Kidney epithelial cell (primary cell): Measurements from ENCODE around the gene LCA5. TPM values are rescaled to one million over a fixed set of nuclear protein-coding genes. Genes with fewer than 3 reads are reported as not detected.

ENCODE experiments used
- DNase-seq: peaks from one replicate; pipeline ENCODE4 v3.0.0-alpha.2; 2010; ENCODE audit warnings: low read depth
- H3K27me3 ChIP-seq: 2 replicates; pipeline ENCODE4 v1.6.0; 2011; ENCODE audit warnings: low read length; ENCODE audit not compliant: control insufficient read depth, insufficient read depth
- H3K36me3 ChIP-seq: 2 replicates; pipeline ENCODE4 v1.5.1; 2011; ENCODE audit warnings: low read length; ENCODE audit not compliant: control insufficient read depth, insufficient read depth
- H3K4me3 ChIP-seq: 2 replicates; pipeline ENCODE4 v1.5.1; 2011; ENCODE audit warnings: low read depth, mild to moderate bottlenecking, control low read depth, low read length
- total RNA-seq: library from RNA; depleted of rRNA; stranded (reverse); fragments of >200 nt; gene quantifications from 2 replicates; pipeline ENCODE4 v1.2.3, GENCODE V29; 2015
- TF ChIP-seq, protein P1 (sequence below): IDR thresholded peaks from 2 replicates; pipeline ENCODE4 v1.5.1; 2011; ENCODE audit warnings: mild to moderate bottlenecking, moderate library complexity, low read length, control low read depth, inconsistent platforms; ENCODE audit not compliant: insufficient read depth, poor library complexity, severe bottlenecking

LCA5 gene
- total RNA-seq, 1 donor from 2014 or later, result 7.0 TPM

DNA sequence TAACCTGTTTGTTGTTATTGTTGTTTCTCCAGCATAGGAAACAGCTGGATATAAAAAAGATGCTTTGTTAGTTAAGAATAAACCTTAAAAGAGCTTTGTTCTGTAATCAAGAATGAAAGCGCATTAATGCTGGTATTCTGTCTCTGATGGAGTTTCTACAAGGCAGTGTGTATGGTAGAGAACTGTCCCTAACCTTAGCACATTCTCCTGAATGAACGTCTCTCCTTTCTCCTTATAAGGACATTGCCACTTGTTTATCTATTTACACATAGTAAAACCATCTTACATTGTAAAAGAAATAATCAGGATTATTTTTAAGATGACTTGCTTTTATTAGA is 33.8 kb upstream of the LCA5 start:
- DNase-seq, result no peak
- Histone ChIP-seq H3K27me3 (no peaks in the 10 kb centered on the region), H3K36me3 (no peaks in the 10 kb centered on the region), H3K4me3 (no peak overlapping the region)
- TF ChIP-seq, protein P1, sequence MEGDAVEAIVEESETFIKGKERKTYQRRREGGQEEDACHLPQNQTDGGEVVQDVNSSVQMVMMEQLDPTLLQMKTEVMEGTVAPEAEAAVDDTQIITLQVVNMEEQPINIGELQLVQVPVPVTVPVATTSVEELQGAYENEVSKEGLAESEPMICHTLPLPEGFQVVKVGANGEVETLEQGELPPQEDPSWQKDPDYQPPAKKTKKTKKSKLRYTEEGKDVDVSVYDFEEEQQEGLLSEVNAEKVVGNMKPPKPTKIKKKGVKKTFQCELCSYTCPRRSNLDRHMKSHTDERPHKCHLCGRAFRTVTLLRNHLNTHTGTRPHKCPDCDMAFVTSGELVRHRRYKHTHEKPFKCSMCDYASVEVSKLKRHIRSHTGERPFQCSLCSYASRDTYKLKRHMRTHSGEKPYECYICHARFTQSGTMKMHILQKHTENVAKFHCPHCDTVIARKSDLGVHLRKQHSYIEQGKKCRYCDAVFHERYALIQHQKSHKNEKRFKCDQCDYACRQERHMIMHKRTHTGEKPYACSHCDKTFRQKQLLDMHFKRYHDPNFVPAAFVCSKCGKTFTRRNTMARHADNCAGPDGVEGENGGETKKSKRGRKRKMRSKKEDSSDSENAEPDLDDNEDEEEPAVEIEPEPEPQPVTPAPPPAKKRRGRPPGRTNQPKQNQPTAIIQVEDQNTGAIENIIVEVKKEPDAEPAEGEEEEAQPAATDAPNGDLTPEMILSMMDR, result no peak

DNA sequence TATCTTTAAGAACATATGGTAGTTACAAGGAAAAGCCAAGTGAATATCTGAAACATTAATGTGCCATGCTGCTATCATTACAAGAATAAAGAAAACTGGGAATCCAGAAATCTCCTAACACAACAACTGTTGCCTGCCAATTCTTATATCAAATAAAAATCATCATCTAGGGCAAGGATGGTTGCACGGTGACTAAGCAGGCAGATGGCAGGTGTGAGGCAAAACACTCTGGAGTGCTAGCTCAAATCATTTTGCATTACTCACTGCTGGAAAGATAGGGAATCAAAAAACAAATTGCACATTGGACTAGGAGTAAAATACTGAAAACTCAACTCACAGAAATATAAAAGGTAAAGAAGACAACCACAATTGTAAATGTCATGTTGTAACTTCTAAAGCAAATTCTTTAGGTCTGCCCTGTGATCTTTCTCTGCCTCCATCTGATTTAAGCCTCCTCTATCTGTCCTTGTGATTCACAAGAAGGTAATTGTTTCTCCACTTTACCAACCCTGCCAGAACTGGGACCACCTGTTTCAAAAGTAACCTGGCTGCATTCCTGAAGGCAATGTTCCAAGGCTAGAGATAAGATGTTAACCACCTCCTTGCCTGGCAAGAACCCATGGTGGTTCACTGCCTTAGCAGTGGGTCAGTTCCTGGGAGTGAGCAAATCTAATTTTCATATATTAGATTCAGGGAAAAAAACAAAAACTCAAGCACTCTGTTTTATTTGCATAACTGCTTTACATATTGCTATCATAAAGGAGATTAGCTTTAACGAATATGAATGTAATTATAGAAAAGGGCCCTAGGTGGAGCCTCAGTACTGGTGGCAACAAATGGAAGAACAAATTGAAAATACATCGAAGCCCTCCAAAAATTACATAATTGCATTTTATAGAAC is 33.1 kb upstream of the LCA5 start:
- no peaks in the 10 kb centered on the region for H3K36me3 ChIP-seq
- H3K4me3 ChIP-seq, result no peak overlapping the region
- no peaks in the 10 kb centered on the region for H3K27me3 ChIP-seq
- TF ChIP-seq, protein P1, result peak; percentile 56
- DNase-seq, result peak; percentile 50

- H3K36me3 ChIP-seq, result no peaks in the 10 kb centered on the region
- TF ChIP-seq, protein P1, result no peak
- no peak for DNase-seq
- H3K27me3 ChIP-seq, result no peaks in the 10 kb centered on the region
- H3K4me3 ChIP-seq, result no peak overlapping the region
Measured at GRCh38 chr6:79568996-79569395, 31.8 kb upstream of the LCA5 start.

GRCh38 chr6:79564636-79565035 is 27.4 kb upstream of the LCA5 start:
- Histone ChIP-seq H3K27me3 (no peaks in the 10 kb centered on the region), H3K36me3 (no peaks in the 10 kb centered on the region), H3K4me3 (no peak overlapping the region)
- TF ChIP-seq, protein P1, result no peak
- DNase-seq, result no peak

DNA sequence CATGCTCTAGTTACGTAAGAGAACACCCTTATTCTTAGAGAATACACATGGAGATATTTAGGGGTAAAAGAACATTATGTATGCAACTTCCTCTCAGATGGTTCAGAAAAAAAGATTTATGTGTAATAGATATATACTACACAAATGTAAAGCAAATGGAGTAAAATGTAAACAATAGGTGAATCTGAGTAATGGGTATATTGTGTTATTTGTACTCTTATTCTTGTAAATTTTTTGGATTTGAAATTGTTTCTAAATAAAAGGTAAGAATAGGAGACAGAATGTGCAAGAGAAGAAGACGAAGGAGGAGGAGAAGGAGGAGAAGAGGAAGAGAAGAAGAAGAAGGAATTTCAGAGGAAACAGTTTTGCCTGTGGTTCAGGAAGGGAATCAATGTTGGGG is 22.5 kb upstream of the LCA5 start:
- H3K27me3 ChIP-seq, result no peaks in the 10 kb centered on the region
- H3K36me3 ChIP-seq, result no peaks in the 10 kb centered on the region
- no peak overlapping the region for H3K4me3 ChIP-seq
- TF ChIP-seq, protein P1, result no peak
- DNase-seq, result no peak

DNA sequence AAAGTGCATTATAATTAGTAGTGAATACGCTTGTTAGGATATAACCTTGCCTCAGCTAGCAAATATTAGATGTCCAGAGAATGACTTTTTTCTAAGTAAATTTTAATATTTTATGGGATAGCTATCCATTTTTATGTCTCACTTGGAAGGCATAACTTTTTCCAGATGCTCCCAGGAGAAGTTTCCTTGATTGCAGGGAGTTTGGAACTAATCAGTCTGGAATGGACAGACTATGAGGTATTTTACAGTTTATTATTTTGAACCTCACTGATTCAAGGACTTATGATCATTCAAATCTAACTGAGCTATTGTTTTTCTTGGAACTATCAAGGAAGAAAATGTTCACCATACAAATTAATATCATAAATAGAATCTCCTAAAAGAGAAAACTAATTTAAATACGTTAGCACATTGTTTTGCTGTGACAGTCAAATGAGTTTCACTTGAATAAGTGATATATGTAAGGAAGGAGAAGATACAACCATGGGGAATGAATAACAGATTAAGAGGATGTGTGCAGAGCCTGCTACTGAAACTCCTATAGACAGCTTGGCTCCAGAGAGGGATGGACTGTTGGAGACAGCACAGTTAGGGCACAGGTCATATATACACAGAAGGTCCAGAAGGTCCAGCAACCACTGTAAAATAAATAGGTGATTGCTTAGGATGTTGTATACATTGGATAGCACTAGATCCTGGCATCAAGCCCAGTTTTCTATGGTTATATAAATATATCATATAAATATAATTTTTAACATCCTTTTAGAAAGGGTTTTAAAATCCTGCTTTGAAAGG is 20.6 kb upstream of the LCA5 start:
- TF ChIP-seq, protein P1, result no peak
- H3K27me3 ChIP-seq, result no peaks in the 10 kb centered on the region
- no peaks in the 10 kb centered on the region for H3K36me3 ChIP-seq
- DNase-seq, result no peak
- no peak overlapping the region for H3K4me3 ChIP-seq
